Body of pancreas (tissue), 4 donors: ENCODE results near the gene NEK10.

Experiments used
- CTCF ChIP-seq, 7 experiments: fragments of 450-650 bp in 4 of 7; fragments of 200-600 bp in 3 of 7; sonication (generic) in 3 of 7; IDR thresholded peaks; one replicate each; pipeline ENCODE4 v1.5.1; 2016 to 2019; ENCODE audit warnings: antibody characterized with exemption in 7 of 7
- POLR2A ChIP-seq, 3 donors: fragments of 450-650 bp; IDR thresholded peaks; one replicate each; pipeline ENCODE4 v1.6.1; 2016; ENCODE audit warnings: antibody characterized with exemption in 3 of 3, mild to moderate bottlenecking in 2 of 3

DNA sequence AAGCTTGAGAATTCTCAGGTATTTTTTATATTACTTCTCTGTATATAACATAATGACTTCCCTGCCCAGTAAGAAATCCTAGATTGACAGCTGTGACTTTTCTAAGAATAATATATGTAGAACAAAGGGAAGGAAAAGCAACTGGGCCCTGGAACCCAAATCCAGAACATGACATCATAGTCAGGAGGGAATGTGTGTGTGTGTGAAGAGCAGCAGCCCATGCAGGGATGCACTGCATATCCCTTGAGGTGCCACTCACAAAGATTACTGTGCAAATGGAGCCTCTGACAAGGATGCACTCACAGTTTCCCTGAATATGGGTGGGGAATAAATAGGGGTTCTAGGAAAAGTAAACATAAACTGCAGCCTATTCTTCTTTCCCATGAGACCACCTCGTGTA lies 279.5 kb downstream of the NEK10 start:
- TF ChIP-seq POLR2A (IDR thresholded peaks at IDR 0.05) = no peak
- TF ChIP-seq CTCF (IDR thresholded peaks at IDR 0.05) = no peak
